GM21825 (cell line): Measurements from ENCODE around the gene OR10T2.
A peak's percentile ranks its signal among the peaks of the same experiment; 100 is the strongest.
"Not testable (repeated sequence)": the region's sequence is repeated elsewhere in the genome, so short reads cannot be mapped to it uniquely, and the experiment has no call there.

Experiments used
- ATAC-seq: cut with Tn5 transposase; IDR thresholded peaks from one replicate; pipeline ENCODE4 v1.9.1; 2021; ENCODE audit warnings: mild to moderate bottlenecking, moderate library complexity; ENCODE audit not compliant: unreplicated experiment

OR10T2 gene

GRCh38 chr1:158398818-158399514, at the start of gene OR10T2:
TSS of gene OR10T2 (minus strand) at chr1:158399466. CDS start at chr1:158399466, 0 bp downstream.
- ATAC-seq, result no peak

- no peak for ATAC-seq
These were observed 46.1 kb upstream of the OR10T2 start for GRCh38 chr1:158445376-158445775.

GRCh38 chr1:158434741-158435140, 35.5 kb upstream of the OR10T2 start:
- ATAC-seq, result no peak

GRCh38 chr1:158430163-158430562, 30.9 kb upstream of the OR10T2 start:
- ATAC-seq, result not testable (repeated sequence)

- no peak for ATAC-seq
These were observed 26.9 kb upstream of the OR10T2 start, which contains the start of gene OR10K2 for GRCh38 chr1:158426137-158426536. TSS of gene OR10K2 (minus strand) at chr1:158426237. CDS start at chr1:158420866, 5,371 bp downstream.

- ATAC-seq, result no peak
These were observed 25.8 kb upstream of the OR10T2 start for GRCh38 chr1:158425027-158425426.

GRCh38 chr1:158422212-158422611, 22.9 kb upstream of the OR10T2 start:
- no peak for ATAC-seq

GRCh38 chr1:158417586-158417985, 18.3 kb upstream of the OR10T2 start:
- no peak for ATAC-seq

GRCh38 chr1:158414651-158415345, 15.5 kb upstream of the OR10T2 start:
- no peak for ATAC-seq

- no peak for ATAC-seq
These were observed 7.8 kb upstream of the OR10T2 start for GRCh38 chr1:158407092-158407491.

- ATAC-seq, result no peak
These were observed 1.6 kb upstream of the OR10T2 start for GRCh38 chr1:158400871-158401270.

- no peak for ATAC-seq
These were observed 2.6 kb downstream of the OR10T2 start for GRCh38 chr1:158396646-158397045.

- ATAC-seq, result no peak
These were observed 5.8 kb downstream of the OR10T2 start for GRCh38 chr1:158393476-158393875.

- ATAC-seq, result no peak
These were observed 8.2 kb downstream of the OR10T2 start for GRCh38 chr1:158391099-158391498.

- no peak for ATAC-seq
These were observed 8.9 kb downstream of the OR10T2 start for GRCh38 chr1:158390331-158390730.

GRCh38 chr1:158374860-158375259, 24.4 kb downstream of the OR10T2 start:
- ATAC-seq, result no peak

- ATAC-seq, result not testable (repeated sequence)
These were observed 25.2 kb downstream of the OR10T2 start for GRCh38 chr1:158374101-158374500.

GRCh38 chr1:158371188-158371953, 27.9 kb downstream of the OR10T2 start:
- ATAC-seq, result peak; percentile 98

- no peak for ATAC-seq
These were observed 32.5 kb downstream of the OR10T2 start for GRCh38 chr1:158366783-158367182.

- no peak for ATAC-seq
These were observed 36.3 kb downstream of the OR10T2 start for GRCh38 chr1:158362941-158363340.

- ATAC-seq, result no peak
These were observed 36.8 kb downstream of the OR10T2 start for GRCh38 chr1:158362482-158362881.

- ATAC-seq, result no peak
These were observed 41.8 kb downstream of the OR10T2 start for GRCh38 chr1:158357441-158357840.
